Activated B cell treated with CpG ODN at 0.5 μM for 24 hours (primary cell): ENCODE measurements around the gene MGMT. TPM values are rescaled to one million over a fixed set of nuclear protein-coding genes. Genes with fewer than 3 reads are reported as not detected.

Experiments
- ATAC-seq: fragments of 200-7000 bp; cut with Tn5 transposase; one replicate; pipeline ENCODE4 v1.10.0; 2021; ENCODE audit warnings: low read depth, mild to moderate bottlenecking, moderate library complexity
- CTCF ChIA-PET: fragments of 350-600 bp; sonication (Branson Sonifier 250); formaldehyde crosslinking; loops from one replicate; lab custom pipeline; 2021; ENCODE audit warnings: antibody characterized with exemption; lab: Charles Lee
- POLR2A ChIA-PET: fragments of 350-600 bp; sonication (Branson Sonifier 250); formaldehyde crosslinking; loops from one replicate; lab custom pipeline; 2021; ENCODE audit warnings: antibody characterized with exemption; lab: Charles Lee
- DNase-seq: peaks from one replicate; pipeline ENCODE4 v3.0.0; 2022
- H3K27ac Mint-ChIP-seq: one replicate; pipeline ENCODE4 v1.8.0; 2020; ENCODE audit warnings: mixed read lengths
- H3K27me3 Mint-ChIP-seq: one replicate; pipeline ENCODE4 v1.8.0; 2021; ENCODE audit warnings: mixed read lengths
- H3K36me3 Mint-ChIP-seq: one replicate; pipeline ENCODE4 v1.8.0; 2021; ENCODE audit warnings: low read depth, mixed read lengths
- H3K4me1 Mint-ChIP-seq: one replicate; pipeline ENCODE4 v1.8.0; 2021; ENCODE audit warnings: mixed read lengths
- H3K4me3 Mint-ChIP-seq: one replicate; pipeline ENCODE4 v1.8.0; 2020; ENCODE audit warnings: mild to moderate bottlenecking, mixed read lengths
- H3K9me3 Mint-ChIP-seq: one replicate; pipeline ENCODE4 v1.8.0; 2020; ENCODE audit warnings: mixed read lengths
- CTCF ChIP-seq: fragments of 200-600 bp; IDR thresholded peaks from one replicate; pipeline ENCODE4 v1.8.0; 2022; ENCODE audit warnings: antibody characterized with exemption, mild to moderate bottlenecking
- intact Hi-C: fragments of 100-400 bp; cut with micrococcal nuclease; formaldehyde crosslinking; loops from one replicate; pipeline ENCODE4 v1.15.1; 2024
- total RNA-seq: library from RNA; stranded (reverse); gene quantifications from 2 replicates; pipeline ENCODE4 v1.2.3, GENCODE V29; 2022

Gene MGMT
- total RNA-seq, 1 donor from 2014 or later: 25.8 TPM

DNA sequence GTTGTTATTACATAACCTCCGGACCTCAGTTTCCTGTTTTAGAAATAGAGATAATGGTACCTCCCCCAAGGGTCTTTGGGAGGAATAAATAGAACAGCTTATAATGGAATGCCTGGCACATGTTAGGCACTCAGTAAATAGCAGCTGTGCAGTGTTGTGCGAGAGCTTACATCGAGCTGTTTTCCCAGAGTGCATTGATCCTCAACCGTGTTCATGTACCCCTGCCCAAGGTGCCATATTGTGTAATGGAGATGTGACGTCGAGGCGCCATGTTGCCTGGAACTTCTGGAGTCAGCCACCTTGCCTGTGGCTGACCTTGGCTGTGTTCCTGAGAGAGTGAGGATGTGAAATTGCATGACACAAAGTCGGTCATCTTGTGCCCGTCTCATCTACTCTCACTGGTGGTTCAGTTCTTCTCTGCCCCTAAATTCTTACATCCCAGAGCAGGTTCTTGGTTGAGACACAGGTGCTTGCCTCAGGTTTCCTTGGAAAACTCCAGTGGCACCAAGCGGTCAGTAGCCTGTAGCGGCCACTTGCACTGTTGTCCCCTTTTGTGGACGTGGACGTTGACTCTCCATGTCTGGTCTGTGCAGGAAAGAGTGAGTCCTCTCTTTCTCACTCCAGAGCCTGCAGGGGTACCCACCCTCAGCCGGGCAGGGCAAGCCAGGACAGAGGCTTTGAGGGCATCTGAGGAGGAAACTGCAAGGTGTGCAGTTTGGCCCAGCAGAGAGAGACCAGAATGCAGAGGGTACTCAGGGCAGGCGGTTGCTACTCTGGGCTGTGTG is 230.6 kb downstream of the MGMT start:
- H3K27ac Mint-ChIP-seq: no peak overlapping the region
- intact Hi-C loops: no loop called here

DNA sequence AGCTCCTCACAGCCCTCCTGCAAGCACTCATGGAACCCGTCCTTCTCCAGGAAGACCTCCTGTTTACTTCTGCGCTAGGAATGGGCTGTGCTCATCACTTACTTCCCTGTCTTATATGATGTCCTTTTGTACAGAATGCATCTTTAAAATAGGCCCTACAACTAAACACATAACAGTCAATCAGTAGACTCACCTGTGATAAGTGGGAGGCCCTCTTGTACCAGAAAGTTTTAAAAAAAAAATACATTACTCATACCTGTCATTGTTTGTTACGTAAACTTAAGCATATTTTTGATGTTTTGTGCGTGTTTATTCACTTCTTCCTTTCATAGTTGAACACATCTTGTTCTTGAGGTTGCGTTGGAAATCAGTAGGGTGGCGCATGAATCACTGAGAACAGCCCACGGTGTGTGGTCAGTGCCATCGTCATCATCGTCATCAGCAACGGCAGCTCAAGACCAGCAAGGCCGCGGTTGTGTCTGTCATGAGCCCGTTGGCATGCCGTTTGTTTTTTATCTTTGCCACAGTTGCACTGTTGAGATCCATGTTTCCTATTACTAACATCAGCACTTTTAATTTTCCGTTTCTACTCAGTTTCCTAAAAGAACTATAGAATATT is 232.8 kb downstream of the MGMT start:
- ATAC-seq: no peak
- peaks cover 22% of the 10 kb centered on the region for H3K36me3 Mint-ChIP-seq
- POLR2A ChIA-PET: no interaction called here
- H3K4me1 Mint-ChIP-seq: peaks cover 9% of the 10 kb centered on the region
- no peaks in the 10 kb centered on the region for H3K9me3 Mint-ChIP-seq
- CTCF ChIA-PET: no interaction called here
- no peak for TF ChIP-seq CTCF
- no peak for DNase-seq
- intact Hi-C loops: no loop called here
- no peaks in the 10 kb centered on the region for H3K27me3 Mint-ChIP-seq
- no peak overlapping the region for H3K4me3 Mint-ChIP-seq
- H3K27ac Mint-ChIP-seq: no peak overlapping the region

More for the DNA sequence above, 230.6 kb downstream of the MGMT start:
- H3K9me3 Mint-ChIP-seq: no peaks in the 10 kb centered on the region
- POLR2A ChIA-PET: no interaction called here
- TF ChIP-seq CTCF: no peak
- CTCF ChIA-PET: no interaction called here
- ATAC-seq (no peak), DNase-seq (no peak)
- H3K36me3 Mint-ChIP-seq: peaks cover 19% of the 10 kb centered on the region
- no peaks in the 10 kb centered on the region for H3K4me1 Mint-ChIP-seq
- no peaks in the 10 kb centered on the region for H3K27me3 Mint-ChIP-seq
- H3K4me3 Mint-ChIP-seq: no peak overlapping the region

GRCh38 chr10:129702605-129703004 is 235.6 kb downstream of the MGMT start:
- Mint-ChIP-seq H3K36me3 (peaks cover 31% of the 10 kb centered on the region), H3K9me3 (no peaks in the 10 kb centered on the region), H3K4me3 (no peak overlapping the region), H3K27me3 (no peaks in the 10 kb centered on the region), H3K4me1 (peaks cover 9% of the 10 kb centered on the region), H3K27ac (no peak overlapping the region)
- no peak for TF ChIP-seq CTCF
- POLR2A ChIA-PET: no interaction called here
- DNase-seq (no peak), ATAC-seq (no peak)
- intact Hi-C loops: no loop called here
- CTCF ChIA-PET: no interaction called here

DNA sequence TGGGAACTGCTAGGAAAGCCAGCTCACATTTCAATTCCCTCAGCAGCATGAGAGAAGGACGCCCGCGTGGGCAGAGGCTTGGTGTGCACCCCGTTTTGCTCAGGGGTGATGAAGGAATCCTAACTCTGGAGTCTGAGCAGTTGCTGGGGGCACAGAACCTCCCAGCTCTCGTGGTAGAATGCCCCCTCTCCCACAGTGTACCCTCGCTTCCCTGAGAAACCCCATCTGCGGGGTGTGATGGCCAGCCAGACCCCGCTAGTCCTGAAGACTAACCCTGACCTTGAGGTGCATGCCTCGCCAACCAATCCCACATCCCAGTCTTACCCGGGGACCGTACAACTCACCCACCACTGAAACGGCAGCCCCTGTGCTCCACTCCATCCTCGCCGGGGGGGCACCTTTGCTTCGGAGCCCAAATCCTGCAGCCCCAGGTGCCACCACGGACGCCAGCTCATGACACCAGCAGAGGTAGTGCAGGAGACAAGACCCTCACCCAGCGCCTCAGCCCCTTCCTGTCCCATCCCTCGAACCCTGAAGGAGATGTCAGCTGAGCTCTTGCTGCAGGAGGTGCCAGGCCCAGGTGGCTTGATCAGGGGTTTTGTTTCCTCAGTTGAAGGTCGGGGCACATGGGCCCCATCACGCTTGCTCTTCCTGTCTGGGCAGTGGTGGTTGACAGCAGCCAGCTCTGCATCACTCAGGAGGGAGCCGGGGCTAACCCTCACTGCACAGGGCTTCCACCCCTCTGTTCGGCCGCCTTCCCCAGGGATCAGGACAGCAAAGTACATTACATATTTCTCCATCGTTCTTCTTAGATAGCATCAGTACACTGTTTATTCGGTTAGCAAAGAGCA is 236.5 kb downstream of the MGMT start:
- Mint-ChIP-seq H3K36me3 (peaks cover 39% of the 10 kb centered on the region), H3K4me1 (peaks cover 9% of the 10 kb centered on the region), H3K9me3 (no peaks in the 10 kb centered on the region), H3K27ac (no peak overlapping the region), H3K27me3 (no peaks in the 10 kb centered on the region), H3K4me3 (no peak overlapping the region)
- no peak for DNase-seq
- ChIA-PET POLR2A (no interaction called here), CTCF (no interaction called here)
- no peak for ATAC-seq
- no peak for TF ChIP-seq CTCF
- intact Hi-C loops: no loop called here

- Mint-ChIP-seq H3K4me3 (no peak overlapping the region), H3K36me3 (peaks cover 45% of the 10 kb centered on the region), H3K27me3 (no peaks in the 10 kb centered on the region), H3K9me3 (no peaks in the 10 kb centered on the region), H3K4me1 (peaks cover 9% of the 10 kb centered on the region), H3K27ac (no peak overlapping the region)
- intact Hi-C loops: no loop called here
- no peak for TF ChIP-seq CTCF
- DNase-seq (no peak), ATAC-seq (no peak)
- ChIA-PET CTCF (no interaction called here), POLR2A (no interaction called here)
Measured at GRCh38 chr10:129704225-129704624, 237.2 kb downstream of the MGMT start.
